Transverse colon (tissue), 4 donors: Measurements from ENCODE around the gene PAFAH1B2. TPM values are rescaled to one million over a fixed set of nuclear protein-coding genes. Genes with fewer than 3 reads are reported as not detected.

Experiments
- DNase-seq: peaks from one replicate; pipeline ENCODE4 v3.0.0-alpha.2; 2019
- H3K27ac ChIP-seq, 4 donors: fragments of 200-600 bp; sonication (generic); 2 replicates each; pipeline ENCODE4 v1.5.1; 2016 to 2018; ENCODE audit warnings: inconsistent platforms in 4 of 4
- H3K27me3 ChIP-seq: fragments of 200-600 bp; sonication (generic); 2 replicates; pipeline ENCODE4 v1.5.1; 2017; ENCODE audit warnings: inconsistent platforms
- H3K36me3 ChIP-seq, 4 donors: fragments of 200-600 bp; sonication (generic); 2 replicates each; pipeline ENCODE4 v1.5.1; 2017 to 2019; ENCODE audit warnings: inconsistent platforms in 4 of 4
- H3K4me1 ChIP-seq, 4 donors: fragments of 200-600 bp; sonication (generic); 2 replicates each; pipeline ENCODE4 v1.5.1; 2017 to 2020; ENCODE audit warnings: inconsistent platforms in 4 of 4
- H3K4me3 ChIP-seq, 4 donors: fragments of 200-600 bp; sonication (generic); 1 replicate in 1 of 4; 2 replicates in 3 of 4; pipeline versions ENCODE4 v1.5.1 to v1.6.1; 2017 to 2019; ENCODE audit warnings: inconsistent platforms in 4 of 4
- H3K9me3 ChIP-seq, 2 donors: fragments of 200-600 bp; sonication (generic); 2 replicates each; pipeline ENCODE4 v1.5.1; 2017 to 2019; ENCODE audit warnings: inconsistent platforms in 2 of 2
- EP300 ChIP-seq: sonication (generic); formaldehyde crosslinking; IDR thresholded peaks from one replicate; pipeline ENCODE4 v1.6.1; 2017; ENCODE audit warnings: antibody characterized with exemption, low read depth
- POLR2A ChIP-seq: fragments of 450-650 bp; IDR thresholded peaks from one replicate; pipeline ENCODE4 v1.6.1; 2016; ENCODE audit warnings: antibody characterized with exemption, mild to moderate bottlenecking, moderate library complexity
- POLR2AphosphoS5 ChIP-seq, 3 donors: sonication (generic); formaldehyde crosslinking; IDR thresholded peaks; one replicate each; pipeline ENCODE4 v1.6.1; 2016; ENCODE audit warnings: antibody characterized with exemption in 3 of 3
- WGBS, 2 donors: methylation state at CpG; one replicate each; pipeline ENCODE4 v1.1.5; 2018; ENCODE audit warnings: low coverage in 1 of 2; 5-methylcytosine and 5-hydroxymethylcytosine counted together
- in situ Hi-C, 4 donors: fragments of 200-750 bp; cut with MboI; loops; one replicate each; pipeline versions ENCODE4 v1.15.0 to v1.15.1; 2017; ENCODE audit warnings: low sequenced_read_pairs in 3 of 4, low pct_ligation_motif_present in 1 of 4, low pct_unique_long_range_greater_than_20kb in 1 of 4
- intact Hi-C: fragments of 100-400 bp; cut with DNase I; formaldehyde crosslinking; loops from one replicate; pipeline ENCODE4 v1.15.1; 2023; ENCODE audit warnings: low total_unique reads
- total RNA-seq, 4 donors: library from RNA; depleted of rRNA; stranded (reverse); fragments of >200 nt; gene quantifications; one replicate each; pipeline ENCODE4 v1.1.0, GENCODE V29; 2016
- TF ChIP-seq, protein P1 (sequence below), 5 experiments: fragments of 200-600 bp in 3 of 5; fragments of 450-650 bp in 2 of 5; sonication (generic) in 3 of 5; IDR thresholded peaks; 1 replicate in 2 of 5; 2 replicates in 3 of 5; pipeline ENCODE4 v1.5.1; 2016 to 2017; ENCODE audit warnings: antibody characterized with exemption in 5 of 5, inconsistent platforms in 3 of 5, mild to moderate bottlenecking in 2 of 5, moderate library complexity in 1 of 5

PAFAH1B2 gene
- total RNA-seq, 4 donors from 2014 or later: 18.1 to 90.8 (median 78.3) TPM

DNA sequence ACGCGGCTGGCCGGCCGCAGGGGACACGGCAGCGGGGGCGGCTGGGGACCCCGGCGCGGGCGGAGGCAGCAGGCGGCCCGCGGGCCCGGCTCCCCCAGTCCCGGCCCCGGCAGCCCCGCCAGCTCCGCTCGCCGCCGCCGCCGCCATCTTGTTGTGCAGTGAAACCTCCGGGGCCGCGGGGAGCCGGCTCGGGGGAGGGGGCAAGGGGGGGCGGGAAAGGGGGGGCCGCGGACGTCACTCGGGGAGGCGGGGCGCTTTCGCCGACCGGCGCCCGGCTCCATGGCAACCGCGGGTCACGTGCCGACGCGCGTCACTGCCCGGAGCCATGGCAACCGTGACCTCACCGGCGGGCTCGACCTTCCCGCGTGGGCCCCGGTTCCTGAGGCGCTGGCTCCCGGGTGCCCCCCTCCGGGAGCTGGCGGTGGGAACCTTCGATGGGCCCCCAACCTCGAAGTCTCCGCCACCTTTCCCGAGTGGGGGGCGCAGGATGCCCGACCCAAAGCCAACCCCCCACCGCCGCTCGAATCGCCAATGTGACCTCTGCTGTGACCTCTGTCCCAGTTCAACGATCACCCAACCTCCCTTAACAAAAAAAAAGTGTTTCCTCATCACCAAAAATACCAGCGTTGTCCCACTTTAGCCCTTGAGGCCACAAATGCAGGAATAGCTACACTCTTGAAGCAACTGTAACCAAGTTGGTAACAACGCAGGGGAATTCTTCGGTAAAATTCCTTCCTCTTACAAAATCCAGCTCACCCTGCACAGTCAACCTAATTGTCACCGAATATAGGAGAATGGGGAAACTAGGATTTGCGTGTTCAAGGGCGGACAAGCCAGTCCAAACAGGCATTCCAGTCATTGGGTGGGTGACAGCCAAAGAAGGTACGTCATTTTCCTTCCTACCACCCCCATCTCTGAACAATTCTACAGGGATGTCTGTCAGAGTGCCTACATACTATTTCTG is 45.5 kb upstream of the PAFAH1B2 start, which contains the start of gene SIK3:
Gene SIK3, minus strand, starts transcription at position 160 of the 964 bp plus-strand sequence. Its CDS starts 13 bp downstream, at position 147.
- WGBS, 2 donors: 2 to 20% methylated on average over 2 to 52 of the region's 78 CpGs
- Histone ChIP-seq H3K27ac (peak within 1 kb of the TSS; percentile 90 to 98 (median 96)), H3K4me1 (peaks cover 19 to 42% (median 33%) of the 10 kb centered on the region in 4 donors), H3K36me3 (no peaks in the 10 kb centered on the region), H3K27me3 (no peaks in the 10 kb centered on the region), H3K4me3 (peak within 1 kb of the TSS; percentile 48 to 99 (median 82)), H3K9me3 (no peaks in the 10 kb centered on the region)
- in situ Hi-C loops: loop anchor here in 1 of 4 donors (25.0 kb wide), 1 partner anchor 111 kb away; no protein-coding TSS in a partner anchor
- intact Hi-C loops: no loop called here
- DNase-seq: peak; percentile 96
- TF ChIP-seq, protein P1, sequence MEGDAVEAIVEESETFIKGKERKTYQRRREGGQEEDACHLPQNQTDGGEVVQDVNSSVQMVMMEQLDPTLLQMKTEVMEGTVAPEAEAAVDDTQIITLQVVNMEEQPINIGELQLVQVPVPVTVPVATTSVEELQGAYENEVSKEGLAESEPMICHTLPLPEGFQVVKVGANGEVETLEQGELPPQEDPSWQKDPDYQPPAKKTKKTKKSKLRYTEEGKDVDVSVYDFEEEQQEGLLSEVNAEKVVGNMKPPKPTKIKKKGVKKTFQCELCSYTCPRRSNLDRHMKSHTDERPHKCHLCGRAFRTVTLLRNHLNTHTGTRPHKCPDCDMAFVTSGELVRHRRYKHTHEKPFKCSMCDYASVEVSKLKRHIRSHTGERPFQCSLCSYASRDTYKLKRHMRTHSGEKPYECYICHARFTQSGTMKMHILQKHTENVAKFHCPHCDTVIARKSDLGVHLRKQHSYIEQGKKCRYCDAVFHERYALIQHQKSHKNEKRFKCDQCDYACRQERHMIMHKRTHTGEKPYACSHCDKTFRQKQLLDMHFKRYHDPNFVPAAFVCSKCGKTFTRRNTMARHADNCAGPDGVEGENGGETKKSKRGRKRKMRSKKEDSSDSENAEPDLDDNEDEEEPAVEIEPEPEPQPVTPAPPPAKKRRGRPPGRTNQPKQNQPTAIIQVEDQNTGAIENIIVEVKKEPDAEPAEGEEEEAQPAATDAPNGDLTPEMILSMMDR (IDR thresholded peaks at IDR 0.05): peak in 3 of 5 experiments; percentile 14 to 35 (median 25)
- TF ChIP-seq POLR2A (peak; percentile 66), EP300 (peak; percentile 10), POLR2AphosphoS5 (IDR thresholded peaks at IDR 0.05) (peak; percentile 79 to 84 (median 82))

DNA sequence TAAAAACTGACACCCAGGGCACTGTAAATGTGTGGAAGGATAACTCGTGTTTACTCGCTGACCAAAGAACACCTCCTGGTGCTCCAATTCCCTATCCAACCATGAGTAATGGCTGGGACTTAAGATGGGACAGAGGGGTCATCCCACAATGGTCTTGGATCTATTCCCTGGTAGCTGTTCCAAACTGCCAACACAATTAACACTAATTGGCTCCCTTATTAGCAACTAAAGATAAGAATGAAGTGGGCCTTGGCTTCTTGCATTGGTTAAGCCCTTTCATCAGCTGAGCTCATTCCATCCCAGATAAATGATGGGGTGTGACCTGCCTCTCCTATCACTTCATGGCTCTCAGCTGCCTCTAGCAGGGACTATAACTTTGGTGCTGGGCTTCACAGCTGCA is 44.4 kb upstream of the PAFAH1B2 start:
- no peak overlapping the region for H3K4me3 ChIP-seq
- DNase-seq: no peak
- in situ Hi-C loops: loop anchor here (5.0 to 25.0 kb wide), 5 partner anchors 112 to 312 kb away; partner anchors contain the start of genes APOA5 (in 4 of the 4) and ZPR1 (in 2 of the 4)
- H3K36me3 ChIP-seq: no peaks in the 10 kb centered on the region
- H3K4me1 ChIP-seq: peaks cover 16 to 36% (median 29%) of the 10 kb centered on the region in 4 donors
- WGBS, 2 donors: 86 to 94% methylated on average over 2 of the region's 2 CpGs
- intact Hi-C loops: no loop called here
- no peaks in the 10 kb centered on the region for H3K27me3 ChIP-seq
- peak overlapping the region; percentile 90 to 98 (median 96) for H3K27ac ChIP-seq
- H3K9me3 ChIP-seq: no peaks in the 10 kb centered on the region
- TF ChIP-seq POLR2A: no peak
- TF ChIP-seq, protein P1 (IDR thresholded peaks at IDR 0.05): no peak
- no peak for TF ChIP-seq POLR2AphosphoS5 (IDR thresholded peaks at IDR 0.05)
- no peak for TF ChIP-seq EP300

DNA sequence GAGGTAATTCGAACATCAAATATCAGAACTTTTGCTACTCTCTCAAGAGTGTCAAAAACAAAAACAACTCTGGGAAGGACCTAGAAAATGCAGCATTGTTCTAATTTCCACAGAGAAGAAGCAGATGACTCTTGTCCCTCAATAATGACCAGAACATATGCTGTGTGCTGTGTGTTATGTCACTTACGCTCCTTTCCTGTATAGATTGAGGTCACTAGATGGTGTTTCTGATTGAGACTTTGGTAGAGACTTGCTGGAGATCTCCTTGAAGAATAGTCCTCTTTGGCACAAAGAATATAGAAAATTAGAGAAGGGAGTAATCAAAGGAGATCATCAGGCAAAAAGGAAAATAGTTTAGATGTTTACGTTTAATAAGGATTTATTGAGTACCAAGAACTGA is 43.5 kb upstream of the PAFAH1B2 start:
- H3K4me1 ChIP-seq: peaks cover 12 to 28% (median 22%) of the 10 kb centered on the region in 4 donors
- WGBS, 2 donors: 89 to 90% methylated on average over 3 of the region's 3 CpGs
- no peak overlapping the region for H3K4me3 ChIP-seq
- intact Hi-C loops: no loop called here
- no peak for DNase-seq
- H3K36me3 ChIP-seq: no peaks in the 10 kb centered on the region
- TF ChIP-seq POLR2AphosphoS5 (IDR thresholded peaks at IDR 0.05): no peak
- TF ChIP-seq EP300: no peak
- no peak for TF ChIP-seq POLR2A
- TF ChIP-seq, protein P1 (IDR thresholded peaks at IDR 0.05): no peak
- in situ Hi-C loops: loop anchor here (5.0 to 25.0 kb wide), 4 partner anchors 223 to 313 kb away; partner anchors contain the start of genes APOA5 (in 4 of the 4) and ZPR1 (in 2 of the 4)
- no peaks in the 10 kb centered on the region for H3K9me3 ChIP-seq
- H3K27ac ChIP-seq: no peak overlapping the region
- no peaks in the 10 kb centered on the region for H3K27me3 ChIP-seq
